ENCODE results near the gene ZNF536. TPM values are rescaled to one million over a fixed set of nuclear protein-coding genes. Genes with fewer than 3 reads are reported as not detected.

Gene ZNF536
- total and polyA plus RNA-seq, 2 of the 4 experiments (the other 2 are of a cell fraction): not detected

DNA sequence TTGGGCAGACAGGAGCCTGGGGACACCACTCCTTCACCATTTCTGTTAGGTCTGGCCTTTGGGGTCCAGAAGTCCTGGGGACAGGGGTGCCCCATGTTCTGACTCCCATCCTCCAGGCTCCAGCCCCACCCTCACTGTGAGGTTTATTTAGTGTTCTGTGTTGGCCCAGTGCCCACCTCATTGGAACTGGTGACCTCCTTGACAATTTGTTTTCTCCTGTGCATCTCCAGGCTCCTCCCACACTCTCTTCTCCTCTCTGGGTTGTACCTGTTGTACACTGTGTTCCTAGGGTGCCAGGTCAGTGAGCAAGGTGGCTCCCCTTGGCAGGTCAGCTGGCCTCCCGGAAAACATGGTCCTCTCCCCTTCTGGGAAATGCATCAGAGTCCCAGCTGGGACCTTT is 110.8 kb downstream of the ZNF536 start:
- Histone ChIP-seq H2BK20ac (ENCODE audit: low read depth, low read length) (no peak overlapping the region), H3K9me3 (ENCODE audit: control insufficient read depth, insufficient read depth, low read length) (peaks cover 26% of the 10 kb centered on the region), H2AK9ac (replicated peaks; ENCODE audit: low read depth, low read length, poor library complexity) (no peak overlapping the region), H3K27me3 (ENCODE audit: control insufficient read depth, insufficient read depth, low read length) (no peaks in the 10 kb centered on the region), H3K56ac (ENCODE audit: extremely low read depth, insufficient read depth, low read length) (no peak overlapping the region), H3K27ac (ENCODE audit: insufficient read depth, low read length) (no peak overlapping the region), H3K23ac (ENCODE audit: low read depth, low read length) (no peak overlapping the region), H2AFZ (replicated peaks; ENCODE audit: low read length, poor library complexity) (no peak overlapping the region), H2BK5ac (ENCODE audit: low read depth, low read length, poor library complexity, severe bottlenecking) (no peak overlapping the region), H3K9me1 (ENCODE audit: insufficient read depth, low read length) (no peaks in the 10 kb centered on the region), H3K4me2 (ENCODE audit: low read depth, low read length) (no peak overlapping the region), H2AK5ac (ENCODE audit: low read depth, low read length) (no peak overlapping the region), H3K79me1 (ENCODE audit: low read depth in 1 of 2, low read length in 2 of 2) (no peaks in the 10 kb centered on the region), H2BK15ac (ENCODE audit: low read depth, low read length) (no peak overlapping the region), H3K9ac (ENCODE audit: low read depth, low read length) (no peak overlapping the region), H3K4ac (ENCODE audit: low read depth, low read length) (no peak overlapping the region), H3K14ac (replicated peaks; ENCODE audit: low read depth, low read length) (no peak overlapping the region), H2BK120ac (ENCODE audit: low read depth, low read length) (no peak overlapping the region), H4K5ac (ENCODE audit: low read depth, low read length) (no peak overlapping the region), H3K4me1 (ENCODE audit: control insufficient read depth, insufficient read depth, low read length) (no peaks in the 10 kb centered on the region), H3K36me3 (ENCODE audit: control insufficient read depth, insufficient read depth, low read length) (no peaks in the 10 kb centered on the region), H3K4me3 (ENCODE audit: insufficient read depth, low read depth, low read length) (no peak overlapping the region), H3K18ac (ENCODE audit: low read depth, low read length) (no peak overlapping the region), H4K20me1 (ENCODE audit: insufficient read depth, low read length) (no peaks in the 10 kb centered on the region), H4K8ac (ENCODE audit: low read depth in 2 of 2, low read length in 2 of 2) (no peak overlapping the region), H4K91ac (ENCODE audit: insufficient read depth, low read depth, low read length) (no peak overlapping the region)
- ChIA-PET POLR2A (ENCODE audit: unreplicated experiment) (no interaction called here), CTCF (no interaction called here)
- DNase-seq (no peak), ATAC-seq (ENCODE audit: low read depth) (no peak)
- no TSS peak for BruUV-seq (replicated peaks)
- dilution Hi-C loops (cut with HindIII; ENCODE audit: low sequenced_read_pairs, unreplicated experiment) (no loop called here), in situ Hi-C loops (cut with MboI; ENCODE audit: low sequenced_read_pairs) (no loop called here), intact Hi-C loops (cut with micrococcal nuclease) (no loop called here)
- WGBS, 2 experiments (ENCODE audit: extremely low coverage in 2 of 2, insufficient read length in 1 of 2): 71% methylated on average over 1 of the region's 1 CpG; no CpG with 5 or more reads in 1 of the 2 experiments
- TF ChIP-seq MAFK (IDR thresholded peaks at IDR 0.05; ENCODE audit: low read depth, low read length): no peak
- TF ChIP-seq, protein P1, sequence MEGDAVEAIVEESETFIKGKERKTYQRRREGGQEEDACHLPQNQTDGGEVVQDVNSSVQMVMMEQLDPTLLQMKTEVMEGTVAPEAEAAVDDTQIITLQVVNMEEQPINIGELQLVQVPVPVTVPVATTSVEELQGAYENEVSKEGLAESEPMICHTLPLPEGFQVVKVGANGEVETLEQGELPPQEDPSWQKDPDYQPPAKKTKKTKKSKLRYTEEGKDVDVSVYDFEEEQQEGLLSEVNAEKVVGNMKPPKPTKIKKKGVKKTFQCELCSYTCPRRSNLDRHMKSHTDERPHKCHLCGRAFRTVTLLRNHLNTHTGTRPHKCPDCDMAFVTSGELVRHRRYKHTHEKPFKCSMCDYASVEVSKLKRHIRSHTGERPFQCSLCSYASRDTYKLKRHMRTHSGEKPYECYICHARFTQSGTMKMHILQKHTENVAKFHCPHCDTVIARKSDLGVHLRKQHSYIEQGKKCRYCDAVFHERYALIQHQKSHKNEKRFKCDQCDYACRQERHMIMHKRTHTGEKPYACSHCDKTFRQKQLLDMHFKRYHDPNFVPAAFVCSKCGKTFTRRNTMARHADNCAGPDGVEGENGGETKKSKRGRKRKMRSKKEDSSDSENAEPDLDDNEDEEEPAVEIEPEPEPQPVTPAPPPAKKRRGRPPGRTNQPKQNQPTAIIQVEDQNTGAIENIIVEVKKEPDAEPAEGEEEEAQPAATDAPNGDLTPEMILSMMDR (conservative IDR thresholded peaks at IDR 0.05; ENCODE audit: low read depth, low read length): no peak
- no peak for TF ChIP-seq RCOR1 (IDR thresholded peaks at IDR 0.05; ENCODE audit: insufficient replicate concordance, low read length)
- TF ChIP-seq FOS (IDR thresholded peaks at IDR 0.05; ENCODE audit: low read depth, low read length): no peak
- TF ChIP-seq MAZ (IDR thresholded peaks at IDR 0.05; ENCODE audit: borderline replicate concordance, low read depth, low read length): no peak
- TF ChIP-seq POLR2A (IDR thresholded peaks at IDR 0.05; ENCODE audit: low read depth, low read length): no peak
- no peak for TF ChIP-seq BHLHE40 (IDR thresholded peaks at IDR 0.05; ENCODE audit: low read depth, low read length)
- TF ChIP-seq CHD1 (IDR thresholded peaks at IDR 0.05; ENCODE audit: low read depth, low read length): no peak
- no peak for TF ChIP-seq SMC3 (IDR thresholded peaks at IDR 0.05; ENCODE audit: low read depth, low read length)
- TF ChIP-seq NFE2L2 (IDR thresholded peaks at IDR 0.05; ENCODE audit: low read depth, low read length): no peak
- no peak for TF ChIP-seq CEBPB (IDR thresholded peaks at IDR 0.05; ENCODE audit: low read depth, low read length)
- TF ChIP-seq ELK1 (IDR thresholded peaks at IDR 0.05; ENCODE audit: borderline replicate concordance, low read depth, low read length): no peak
- TF ChIP-seq MXI1 (IDR thresholded peaks at IDR 0.05; ENCODE audit: borderline replicate concordance, low read depth, low read length): no peak

Measured in IMR-90 (cell line).